Measurements from ENCODE around the gene RNASE3.
"Not testable (repeated sequence)": the region's sequence is repeated elsewhere in the genome, so short reads cannot be mapped to it uniquely, and the experiment has no call there.

Gene RNASE3

GRCh38 chr14:20891126-20891825, at the start of gene RNASE3:
Gene RNASE3, plus strand, starts transcription at chr14:20891385. Its CDS starts 302 bp downstream, at chr14:20891687.
- not testable (repeated sequence) for DNase-seq (ENCODE audit: low read depth); H3K4me3 ChIP-seq (ENCODE audit: low read depth, low read length)

- H3K4me3 ChIP-seq (ENCODE audit: low read depth, low read length), result no peak overlapping the region
- DNase-seq (ENCODE audit: low read depth), result no peak
Observed at GRCh38 chr14:20846560-20846959, 44.6 kb upstream of the RNASE3 start.

DNA sequence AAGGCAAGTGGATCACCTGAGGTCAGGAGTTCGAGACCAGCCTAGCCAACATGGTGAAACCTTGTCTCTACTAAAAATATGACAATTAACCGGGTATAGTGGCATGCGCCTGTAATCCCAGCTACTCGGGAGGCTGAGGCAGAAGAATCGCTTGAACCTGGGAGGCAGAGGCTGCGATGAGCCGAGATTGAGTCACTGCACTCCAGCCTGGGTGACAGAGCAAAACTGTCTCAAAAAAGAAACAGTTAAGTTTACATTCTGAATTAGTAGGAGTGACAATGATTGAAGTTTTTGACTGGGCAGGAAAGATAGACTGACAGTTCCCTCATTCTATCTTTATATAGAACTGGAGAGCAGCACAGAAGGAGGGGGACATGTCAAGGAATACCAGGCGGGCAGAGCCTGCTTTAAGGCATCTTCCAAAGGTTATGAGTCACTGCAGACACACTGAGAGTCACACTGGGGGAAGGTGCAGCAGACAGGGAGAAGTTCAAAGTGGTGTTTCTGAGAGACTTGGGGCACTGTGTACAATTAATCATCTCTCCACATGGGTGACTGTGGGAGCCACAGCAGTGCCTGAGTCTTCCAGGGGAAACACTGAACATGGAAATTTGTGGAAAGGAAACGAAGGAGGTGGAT, 42.8 kb upstream of the RNASE3 start:
- no peak overlapping the region for H3K4me3 ChIP-seq (ENCODE audit: low read depth, low read length)
- no peak for DNase-seq (ENCODE audit: low read depth)

- DNase-seq (ENCODE audit: low read depth), result no peak
Observed at GRCh38 chr14:20848955-20849570, 42.1 kb upstream of the RNASE3 start.

GRCh38 chr14:20853042-20853441, 38.1 kb upstream of the RNASE3 start:
- DNase-seq (ENCODE audit: low read depth), result no peak
- no peak overlapping the region for H3K4me3 ChIP-seq (ENCODE audit: low read depth, low read length)

More at GRCh38 chr14:20848955-20849570, 42.1 kb upstream of the RNASE3 start:
- no peak overlapping the region for H3K4me3 ChIP-seq (ENCODE audit: low read depth, low read length)

DNA sequence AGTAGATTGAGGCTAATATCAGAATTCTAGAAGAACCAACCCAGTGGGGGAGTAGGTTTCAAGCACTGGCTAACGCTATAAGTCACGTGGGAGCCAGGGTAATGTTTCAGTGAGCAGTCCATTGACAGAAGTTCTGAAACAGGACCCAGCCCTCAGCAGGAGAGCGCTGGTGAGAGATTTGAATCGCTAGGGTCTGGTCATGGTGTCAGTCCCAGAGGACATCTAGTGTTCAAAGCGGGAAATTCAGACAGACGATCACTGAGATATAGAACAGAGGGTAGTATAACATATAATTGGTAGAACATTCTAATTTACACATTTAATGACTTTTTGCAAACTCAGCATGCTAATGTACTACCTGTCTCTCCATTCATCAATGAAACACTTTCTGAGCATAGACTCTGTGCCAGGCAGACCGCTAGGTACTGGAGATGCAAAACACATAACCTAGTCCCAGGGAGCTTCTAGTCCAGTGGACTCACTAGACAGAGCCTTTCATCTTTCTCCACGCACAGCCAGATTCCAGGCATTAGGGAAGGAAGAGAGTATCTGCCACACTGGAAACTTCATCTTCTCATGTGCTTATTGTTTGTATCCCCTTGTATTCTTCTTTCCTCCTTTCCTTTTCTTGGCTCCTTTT, 35.4 kb upstream of the RNASE3 start:
- DNase-seq (ENCODE audit: low read depth), result peak; percentile 36
- H3K4me3 ChIP-seq (ENCODE audit: low read depth, low read length), result no peak overlapping the region

DNA sequence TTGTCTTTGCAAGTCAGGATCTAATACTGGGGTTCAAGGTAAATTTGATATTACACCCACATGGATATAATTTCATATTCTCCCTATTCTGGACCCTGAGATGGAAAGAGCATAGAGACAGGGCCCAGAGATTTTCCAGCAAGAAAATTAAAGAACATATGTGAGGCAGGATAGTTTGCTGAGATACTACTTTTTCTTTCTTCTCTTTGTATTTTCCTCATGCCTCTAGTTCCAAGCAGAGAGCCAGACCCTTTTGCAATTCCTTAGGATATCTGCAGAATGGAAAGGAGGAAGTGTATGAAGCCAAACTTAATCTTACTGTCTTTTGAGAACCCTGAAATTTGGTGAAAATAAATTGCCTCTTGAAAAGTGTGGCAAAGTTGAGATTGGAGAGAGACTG, 34.0 kb upstream of the RNASE3 start:
- H3K4me3 ChIP-seq (ENCODE audit: low read depth, low read length), result no peak overlapping the region
- no peak for DNase-seq (ENCODE audit: low read depth)

DNA sequence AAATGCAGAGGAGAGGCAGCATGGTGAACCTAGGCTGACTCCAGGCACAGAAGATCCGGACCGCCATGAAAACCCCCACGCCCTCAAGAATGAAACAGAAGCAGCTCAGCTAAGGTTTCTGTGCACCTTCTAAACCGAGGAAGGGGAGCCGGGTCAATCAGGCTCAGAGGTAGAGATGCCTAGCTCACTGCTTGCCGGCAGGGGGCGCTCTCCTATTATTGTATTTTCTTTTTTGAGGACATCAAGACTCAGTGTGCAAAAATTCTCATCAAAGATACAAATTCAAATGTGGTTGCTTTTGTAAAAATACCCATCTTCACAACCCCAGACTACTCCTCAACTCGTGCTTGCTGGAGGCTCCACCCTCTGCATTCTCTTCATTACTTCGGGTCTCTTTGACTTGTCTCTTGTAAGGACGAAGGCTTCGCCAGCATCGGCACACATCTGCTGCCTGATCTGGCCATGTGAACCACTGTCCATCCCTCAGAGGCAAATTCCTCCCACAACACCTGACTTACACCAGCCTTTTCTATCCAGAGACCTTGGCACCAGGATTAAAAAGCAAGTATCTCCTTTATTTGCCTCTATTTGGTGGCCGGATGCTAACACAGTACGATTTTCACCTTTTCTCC, 33.4 kb upstream of the RNASE3 start:
- H3K4me3 ChIP-seq (ENCODE audit: low read depth, low read length), result no peak overlapping the region
- DNase-seq (ENCODE audit: low read depth), result no peak

DNA sequence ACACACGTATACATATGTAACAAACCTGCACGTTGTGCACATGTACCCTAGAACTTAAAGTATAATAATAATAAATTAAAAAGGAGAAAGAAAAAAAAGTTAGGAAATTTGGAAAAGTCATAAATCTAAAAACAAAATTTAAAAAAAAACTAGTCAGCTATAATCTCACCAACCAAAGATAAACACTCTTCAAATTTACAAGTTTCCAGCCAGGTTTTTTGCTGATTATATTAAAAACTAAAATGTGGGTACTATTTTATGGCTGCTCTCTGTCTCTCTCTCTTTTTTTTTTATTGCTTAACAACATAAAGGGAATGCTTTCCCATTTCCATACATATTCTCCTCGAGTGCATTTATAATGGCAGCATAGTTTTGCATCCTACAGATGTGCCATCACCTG, 25.0 kb upstream of the RNASE3 start:
- DNase-seq (ENCODE audit: low read depth), result no peak
- no peak overlapping the region for H3K4me3 ChIP-seq (ENCODE audit: low read depth, low read length)

GRCh38 chr14:20866963-20867362, 24.2 kb upstream of the RNASE3 start:
- DNase-seq (ENCODE audit: low read depth), result no peak
- H3K4me3 ChIP-seq (ENCODE audit: low read depth, low read length), result no peak overlapping the region

DNA sequence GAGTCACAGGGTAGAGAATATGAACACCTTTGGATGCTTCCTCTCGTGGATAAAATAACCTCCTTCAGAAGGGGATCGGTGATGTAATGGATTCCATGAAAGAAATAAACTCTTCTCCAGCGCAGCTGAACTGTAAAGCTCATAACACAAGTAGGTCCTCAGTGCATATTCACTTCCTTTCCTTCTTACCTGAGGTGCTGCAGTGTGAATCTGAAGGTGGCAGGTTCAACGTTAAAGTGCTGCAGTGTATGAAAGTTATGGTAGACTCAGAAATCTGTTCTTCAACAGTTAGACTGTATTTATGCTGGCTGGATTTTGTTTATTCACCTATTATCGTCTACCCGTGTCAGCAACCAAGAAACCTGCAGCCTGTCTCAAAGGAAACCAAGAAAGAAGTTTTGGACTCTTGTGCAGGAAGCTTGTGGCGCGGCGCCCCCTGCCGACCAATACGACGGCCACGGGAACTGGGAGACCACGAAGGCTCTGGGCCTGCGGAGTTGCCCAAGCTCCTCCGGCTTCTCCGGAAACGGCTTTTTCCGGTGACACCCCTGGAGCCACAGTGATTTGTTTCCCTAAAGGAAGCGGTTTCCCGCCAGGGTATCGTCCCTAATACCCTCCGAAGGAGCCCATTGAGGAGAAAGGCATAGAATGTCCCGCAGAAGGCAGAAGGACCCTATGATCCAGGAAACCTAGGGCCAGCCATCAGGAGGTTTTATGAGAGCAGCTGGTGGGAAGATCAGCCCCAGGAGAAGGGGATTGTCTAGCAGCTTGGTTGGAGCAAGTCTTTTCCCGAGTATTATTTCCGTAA, 17.6 kb upstream of the RNASE3 start:
- peak; percentile 23 for DNase-seq (ENCODE audit: low read depth)
- peak overlapping the region; percentile 15 for H3K4me3 ChIP-seq (ENCODE audit: low read depth, low read length)

GRCh38 chr14:20877016-20877415, 14.2 kb upstream of the RNASE3 start:
- H3K4me3 ChIP-seq (ENCODE audit: low read depth, low read length), result no peak overlapping the region
- DNase-seq (ENCODE audit: low read depth), result no peak

DNA sequence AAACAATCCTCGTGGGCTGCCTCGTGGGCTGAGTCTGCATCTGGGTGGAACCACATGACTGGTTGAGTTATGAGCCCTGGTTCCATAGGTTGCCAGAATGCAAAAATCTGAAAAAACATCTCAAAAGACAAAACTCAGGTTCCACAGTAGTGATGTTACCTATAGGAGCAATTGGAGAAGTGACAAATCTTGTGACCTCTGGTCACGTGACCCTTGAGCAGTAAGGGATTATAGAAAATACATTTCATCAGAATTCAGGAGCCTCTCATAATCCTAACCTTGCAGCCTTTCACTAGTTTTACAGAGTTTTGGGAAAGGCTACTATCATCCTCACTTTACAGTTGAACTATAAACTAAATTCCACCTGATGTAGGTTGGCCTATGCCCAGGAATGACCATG, 12.5 kb upstream of the RNASE3 start:
- H3K4me3 ChIP-seq (ENCODE audit: low read depth, low read length), result no peak overlapping the region
- no peak for DNase-seq (ENCODE audit: low read depth)

GRCh38 chr14:20881229-20881628, 10.0 kb upstream of the RNASE3 start:
- H3K4me3 ChIP-seq (ENCODE audit: low read depth, low read length); DNase-seq (ENCODE audit: low read depth): not testable (repeated sequence)

- not testable (repeated sequence) for H3K4me3 ChIP-seq (ENCODE audit: low read depth, low read length); DNase-seq (ENCODE audit: low read depth)
Observed at GRCh38 chr14:20882787-20883186, 8.4 kb upstream of the RNASE3 start.

- DNase-seq (ENCODE audit: low read depth); H3K4me3 ChIP-seq (ENCODE audit: low read depth, low read length): not testable (repeated sequence)
Observed at GRCh38 chr14:20888411-20888810, 2.8 kb upstream of the RNASE3 start.

GRCh38 chr14:20895322-20895721, 4.1 kb downstream of the RNASE3 start:
- not testable (repeated sequence) for H3K4me3 ChIP-seq (ENCODE audit: low read depth, low read length); DNase-seq (ENCODE audit: low read depth)

DNA sequence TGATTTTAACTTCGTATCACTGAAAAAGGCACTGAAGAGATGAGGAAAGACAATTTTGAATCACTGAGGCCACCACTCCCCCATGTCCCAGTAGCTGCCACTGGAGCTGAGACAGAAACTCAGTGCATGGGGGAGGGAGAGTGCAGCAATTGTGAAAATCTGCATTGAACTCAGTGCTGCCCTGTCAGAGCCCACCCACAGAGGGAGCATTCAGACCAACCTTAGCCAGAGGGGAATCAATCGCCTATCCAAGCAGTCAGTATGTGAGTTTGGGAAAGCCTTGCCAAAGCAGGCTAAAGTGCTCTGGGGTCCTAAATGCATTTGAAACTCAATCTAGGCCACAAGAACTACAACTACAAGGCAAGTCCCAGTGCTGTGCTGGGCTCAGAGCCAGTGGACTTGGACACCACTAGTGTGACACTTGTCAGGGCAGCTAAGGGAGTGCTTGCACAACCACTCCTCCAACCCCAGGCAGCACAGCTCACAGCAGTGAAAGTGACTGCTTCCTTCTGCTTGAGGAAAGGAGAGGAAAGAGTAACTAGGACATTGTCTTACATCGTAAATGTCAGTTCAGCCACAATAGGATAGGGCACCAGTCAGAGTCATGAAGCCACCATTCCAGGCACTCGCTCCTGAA, 13.3 kb downstream of the RNASE3 start:
- H3K4me3 ChIP-seq (ENCODE audit: low read depth, low read length), result no peak overlapping the region
- no peak for DNase-seq (ENCODE audit: low read depth)

- no peak overlapping the region for H3K4me3 ChIP-seq (ENCODE audit: low read depth, low read length)
- DNase-seq (ENCODE audit: low read depth), result no peak
Observed at GRCh38 chr14:20905676-20906075, 14.5 kb downstream of the RNASE3 start.
